ENCODE data around the gene SH3TC1. TPM values are rescaled to one million over a fixed set of nuclear protein-coding genes. Genes with fewer than 3 reads are reported as not detected.

The SH3TC1 gene
- polyA plus RNA-seq, 3 donors from 2014 or later = 3.4 to 18.1 (median 4.2) TPM

DNA sequence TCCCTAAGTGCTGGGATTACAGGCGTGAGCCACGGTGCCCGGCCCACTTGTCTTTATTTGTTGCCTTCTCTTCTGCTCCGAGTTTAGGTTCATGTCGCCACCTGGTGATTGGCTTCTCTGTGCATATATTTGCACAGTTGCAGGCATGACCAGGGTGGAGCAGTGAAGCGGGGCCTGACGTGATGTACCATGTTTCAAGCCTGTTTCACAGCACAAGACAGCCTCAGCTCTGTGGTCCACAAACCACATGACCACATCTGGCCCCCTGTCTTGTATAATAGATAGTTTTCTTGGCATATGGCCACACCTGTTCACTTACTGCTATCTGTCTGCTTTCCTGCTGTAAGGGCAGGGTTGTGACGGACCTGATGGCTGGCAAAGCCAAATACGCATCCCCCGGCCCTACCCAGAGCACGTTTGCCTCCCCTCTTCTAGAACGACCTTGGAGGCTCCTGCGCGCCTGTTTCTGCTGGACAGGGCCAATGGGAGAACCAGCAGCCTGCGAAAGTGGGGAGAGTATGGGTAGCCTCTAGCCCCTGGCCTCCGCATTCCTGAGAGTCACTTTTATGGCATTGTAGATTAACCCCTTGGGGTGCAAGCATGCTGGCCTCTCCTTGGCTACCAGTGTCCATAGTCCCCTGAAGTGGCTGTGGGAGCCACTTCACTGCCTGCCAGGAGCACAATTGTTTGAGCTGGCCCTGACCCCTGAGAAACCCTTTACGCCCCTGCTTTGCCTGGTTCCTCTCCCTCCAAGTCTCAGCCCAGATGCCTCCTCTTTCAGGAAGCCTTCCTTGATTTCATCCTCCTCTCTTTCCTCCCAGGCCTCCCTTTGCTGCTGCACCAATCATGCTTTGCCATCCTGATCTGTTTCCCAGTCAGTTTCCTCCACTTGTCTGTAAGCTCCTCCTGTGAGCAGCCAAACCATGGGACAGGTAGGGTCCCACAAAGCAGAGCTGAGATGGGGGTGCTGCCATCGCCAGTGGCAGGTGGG lies 6.0 kb upstream of the SH3TC1 start:
- Mint-ChIP-seq H3K4me1 (peaks cover 20 to 25% of the 10 kb centered on the region in 2 donors), H3K4me3 (peak overlapping the region in 4 of 5 donors; percentile 0 to 46 (median 22)), H3K27ac (peak overlapping the region in 3 of 6 donors; percentile 72 to 78 (median 78)), H3K36me3 (no peaks in the 10 kb centered on the region), H3K9me3 (no peaks in the 10 kb centered on the region), H3K27me3 (ENCODE audit: low read depth in 3 of 3) (peaks cover 2 to 3% (median 2%) of the 10 kb centered on the region in 3 donors)
- DNase-seq = peak; percentile 47 to 60 (median 53)

DNA sequence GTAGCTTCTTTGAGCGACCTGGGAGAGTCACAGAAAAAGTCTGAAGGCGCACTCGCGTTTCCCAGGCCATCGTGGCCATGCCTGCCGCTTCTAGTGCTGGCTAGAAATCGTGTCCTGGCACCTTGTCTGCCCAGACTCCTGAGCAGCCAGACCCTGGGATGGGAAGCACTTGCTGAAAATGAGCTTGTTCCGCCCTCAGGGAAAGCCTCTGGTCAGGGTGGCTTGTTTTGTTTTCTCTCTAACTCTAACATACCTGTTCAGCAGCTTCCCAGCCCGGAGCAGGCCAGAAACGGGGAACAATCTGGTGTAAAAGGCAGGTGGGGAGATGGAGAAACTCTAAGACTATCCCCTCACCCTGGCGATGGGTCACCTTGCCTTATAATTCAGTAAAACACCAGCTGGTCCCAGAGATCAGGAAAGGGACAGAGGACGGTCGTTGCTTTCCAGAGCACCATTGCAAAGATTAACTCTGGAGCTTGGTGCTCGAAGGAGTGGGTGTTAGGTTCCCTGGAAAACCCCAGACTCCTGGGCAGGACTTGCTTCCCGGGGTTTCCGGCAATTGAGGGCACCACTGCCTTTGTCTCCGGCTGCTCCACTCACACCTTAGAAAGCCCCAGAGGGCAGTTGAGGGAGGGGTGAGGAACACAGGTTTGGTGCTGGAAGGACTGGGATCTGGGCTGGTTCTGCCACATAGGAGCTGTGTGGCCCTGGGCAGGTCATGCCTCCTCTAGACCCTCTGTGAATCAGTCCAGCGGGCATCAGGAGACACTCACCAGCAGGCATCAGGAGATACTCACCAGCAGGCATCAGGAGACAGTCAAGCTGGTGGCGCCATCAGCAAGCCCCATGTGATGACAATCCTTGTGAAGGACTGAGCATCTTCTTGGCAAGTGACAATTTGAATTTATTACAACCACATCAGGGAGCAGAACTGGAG lies 4.5 kb upstream of the SH3TC1 start:
- Mint-ChIP-seq H3K27ac (peak overlapping the region in 1 of 6 donors; percentile 56), H3K4me1 (peaks cover 33 to 40% of the 10 kb centered on the region in 2 donors), H3K27me3 (ENCODE audit: low read depth in 3 of 3) (peaks cover 2 to 5% (median 3%) of the 10 kb centered on the region in 3 donors), H3K9me3 (no peaks in the 10 kb centered on the region), H3K4me3 (no peak overlapping the region), H3K36me3 (no peaks in the 10 kb centered on the region)
- no peak for DNase-seq

- Mint-ChIP-seq H3K4me1 (peaks cover 42 to 49% of the 10 kb centered on the region in 2 donors), H3K36me3 (no peaks in the 10 kb centered on the region), H3K9me3 (no peaks in the 10 kb centered on the region), H3K27me3 (ENCODE audit: low read depth in 3 of 3) (peaks cover 2 to 5% (median 3%) of the 10 kb centered on the region in 3 donors), H3K27ac (no peak overlapping the region), H3K4me3 (no peak overlapping the region)
- DNase-seq = no peak
These were observed 3.7 kb upstream of the SH3TC1 start for GRCh38 chr4:8195431-8195830.

DNA sequence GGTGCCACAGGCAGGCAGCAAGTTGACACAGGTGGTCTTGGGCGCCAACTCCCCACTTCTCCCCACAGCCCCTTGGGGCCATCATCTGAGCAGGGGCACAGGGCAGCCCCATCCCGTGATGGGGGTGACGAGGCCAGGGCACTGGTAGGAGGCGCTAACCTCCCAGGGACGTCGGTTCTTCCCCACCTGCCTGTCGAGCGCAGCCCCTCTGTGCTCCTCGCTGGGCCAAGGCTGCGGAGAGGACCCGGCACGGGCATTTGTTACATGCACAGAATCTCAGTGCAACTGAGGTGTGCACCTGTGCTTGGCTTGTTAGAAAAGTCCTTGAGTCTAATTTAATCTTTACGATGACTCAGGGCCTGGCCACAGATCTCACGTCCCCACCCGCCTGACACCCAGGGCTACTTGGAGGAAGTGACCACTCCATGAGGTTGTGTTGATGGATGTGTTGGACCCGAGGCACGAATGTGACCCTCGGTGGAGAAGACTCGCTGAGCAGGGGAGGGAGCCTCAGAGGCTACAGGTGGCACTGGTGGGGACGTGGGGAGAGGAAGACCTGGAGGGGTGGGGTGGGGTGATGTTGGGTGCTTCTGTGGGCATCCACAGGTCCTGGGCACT lies 3.1 kb upstream of the SH3TC1 start:
- DNase-seq = no peak
- H3K36me3 Mint-ChIP-seq = no peaks in the 10 kb centered on the region
- no peaks in the 10 kb centered on the region for H3K9me3 Mint-ChIP-seq
- H3K4me3 Mint-ChIP-seq = no peak overlapping the region
- peaks cover 45 to 52% of the 10 kb centered on the region in 2 donors for H3K4me1 Mint-ChIP-seq
- no peak overlapping the region for H3K27ac Mint-ChIP-seq
- H3K27me3 Mint-ChIP-seq (ENCODE audit: low read depth in 3 of 3) = peaks cover 2 to 5% (median 3%) of the 10 kb centered on the region in 3 donors

DNA sequence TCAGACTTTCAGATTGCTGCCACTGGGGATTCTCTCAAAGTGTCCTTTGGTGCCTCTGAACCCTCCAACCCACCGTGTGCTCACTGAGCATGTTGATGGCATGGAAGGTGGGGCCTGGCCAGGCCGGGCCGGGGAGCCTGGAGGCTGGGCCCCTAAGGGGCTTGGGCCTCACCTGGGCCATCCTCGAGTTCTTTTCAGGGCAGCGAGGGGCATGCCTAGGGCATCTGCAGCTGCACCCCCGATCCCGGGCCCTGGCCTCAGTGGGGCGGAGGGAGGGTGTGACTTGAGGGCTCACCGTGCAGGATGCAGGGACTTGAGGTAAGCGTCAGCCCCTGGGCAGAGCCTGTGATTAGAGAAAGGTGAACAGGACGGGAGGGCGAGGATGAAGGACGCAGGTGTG lies 1.6 kb upstream of the SH3TC1 start:
- Mint-ChIP-seq H3K27me3 (ENCODE audit: low read depth in 3 of 3) (peaks cover 2 to 7% (median 3%) of the 10 kb centered on the region in 3 donors), H3K27ac (peak overlapping the region in 1 of 6 donors; percentile 91), H3K9me3 (no peaks in the 10 kb centered on the region), H3K36me3 (no peaks in the 10 kb centered on the region), H3K4me1 (peaks cover 49 to 58% of the 10 kb centered on the region in 2 donors), H3K4me3 (peak overlapping the region in 1 of 5 donors; percentile 93)
- no peak for DNase-seq

- H3K27me3 Mint-ChIP-seq (ENCODE audit: low read depth in 3 of 3) = peaks cover 1 to 6% (median 3%) of the 10 kb centered on the region in 3 donors
- H3K4me3 Mint-ChIP-seq = peak overlapping the region; percentile 92 to 97 (median 96)
- no peaks in the 10 kb centered on the region for H3K9me3 Mint-ChIP-seq
- peak overlapping the region; percentile 89 to 92 (median 91) for H3K27ac Mint-ChIP-seq
- peaks cover 42 to 49% of the 10 kb centered on the region in 2 donors for H3K4me1 Mint-ChIP-seq
- DNase-seq = no peak
- no peaks in the 10 kb centered on the region for H3K36me3 Mint-ChIP-seq
These were observed 734 bp upstream of the SH3TC1 start for GRCh38 chr4:8198206-8198905.

DNA sequence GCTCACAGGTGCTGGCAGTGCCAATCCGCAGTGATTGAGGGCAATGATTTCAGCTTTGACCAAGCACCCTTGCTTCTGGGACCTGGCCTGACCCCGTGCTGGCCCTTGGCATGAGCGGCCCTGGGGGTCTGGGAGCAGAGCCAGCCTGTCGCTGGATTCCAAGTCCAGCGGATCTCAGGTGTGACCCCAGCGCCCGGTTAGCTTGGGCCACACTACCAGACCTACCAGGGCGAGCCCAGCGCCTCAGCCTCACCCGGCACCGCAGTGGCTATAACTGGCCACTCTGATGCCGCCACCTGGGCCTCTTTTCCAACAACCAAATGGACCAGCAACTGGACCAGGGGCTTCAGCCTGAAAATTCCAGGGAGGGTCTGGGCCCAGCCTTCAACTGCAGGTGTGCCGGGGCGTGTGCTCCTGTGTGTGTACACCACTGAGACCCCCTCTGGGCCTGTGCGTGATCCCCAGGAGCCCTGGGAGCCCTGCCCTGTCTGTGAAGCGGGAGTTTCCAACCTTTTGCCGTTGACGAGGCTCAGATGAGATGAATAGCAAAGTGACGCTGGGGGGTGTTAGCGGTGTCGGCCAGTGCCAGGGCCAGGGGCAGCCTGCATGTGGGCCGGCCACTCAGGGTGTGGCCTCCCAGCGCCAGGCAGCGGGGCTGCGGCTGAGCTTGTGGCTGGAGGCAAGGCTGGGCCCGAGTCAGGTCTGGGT lies 658 bp downstream of the SH3TC1 start:
- peak; percentile 30 to 50 (median 41) for DNase-seq
- Mint-ChIP-seq H3K4me1 (peaks cover 44 to 46% of the 10 kb centered on the region in 2 donors), H3K27me3 (ENCODE audit: low read depth in 3 of 3) (peaks cover 0 to 7% (median 5%) of the 10 kb centered on the region in 3 donors), H3K9me3 (no peaks in the 10 kb centered on the region), H3K36me3 (no peaks in the 10 kb centered on the region), H3K4me3 (peak overlapping the region; percentile 92 to 97 (median 96)), H3K27ac (peak overlapping the region; percentile 86 to 97 (median 92))

DNA sequence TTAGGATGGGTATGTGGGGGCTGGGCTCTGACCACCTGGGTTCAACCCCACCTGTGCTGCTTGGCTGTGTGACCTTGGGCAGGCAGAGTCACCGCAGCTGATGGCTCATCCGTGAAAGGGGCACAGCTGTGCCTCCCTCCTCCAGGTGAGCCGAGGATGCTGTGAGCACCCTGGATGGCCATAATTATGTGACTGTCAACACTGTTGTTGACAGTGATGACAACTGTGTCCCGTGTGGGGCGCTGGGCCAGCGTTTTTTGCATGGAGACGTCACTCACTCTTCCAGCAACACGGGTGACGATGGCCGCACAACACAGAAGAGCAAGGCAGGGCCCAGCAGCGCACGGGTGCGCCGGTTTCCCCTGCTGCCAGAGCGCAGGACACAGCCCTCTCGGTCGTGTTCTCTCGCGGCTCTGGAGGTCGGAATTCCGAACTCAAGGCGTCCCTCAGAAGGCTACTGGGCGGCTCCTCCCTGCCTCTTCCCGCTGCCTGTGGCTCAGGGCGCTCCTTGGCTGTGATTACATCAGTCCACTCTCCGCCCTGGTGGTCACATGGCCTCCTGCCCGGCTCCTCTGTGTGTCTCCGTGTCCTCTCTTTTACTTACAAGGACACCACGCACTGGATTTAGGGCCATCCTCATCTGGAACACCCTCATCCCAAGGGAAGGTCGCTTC lies 1.3 kb downstream of the SH3TC1 start:
- DNase-seq = no peak
- H3K36me3 Mint-ChIP-seq = no peaks in the 10 kb centered on the region
- H3K4me1 Mint-ChIP-seq = peaks cover 44 to 46% of the 10 kb centered on the region in 2 donors
- peaks cover 0 to 7% (median 6%) of the 10 kb centered on the region in 3 donors for H3K27me3 Mint-ChIP-seq (ENCODE audit: low read depth in 3 of 3)
- H3K9me3 Mint-ChIP-seq = no peaks in the 10 kb centered on the region
- H3K4me3 Mint-ChIP-seq = peak overlapping the region; percentile 92 to 97 (median 96)
- peak overlapping the region in 5 of 6 donors; percentile 67 to 92 (median 84) for H3K27ac Mint-ChIP-seq

GRCh38 chr4:8201321-8201781 lies 2.3 kb downstream of the SH3TC1 start:
- peaks cover 46% of the 10 kb centered on the region in 2 donors for H3K4me1 Mint-ChIP-seq
- no peaks in the 10 kb centered on the region for H3K9me3 Mint-ChIP-seq
- peak overlapping the region; percentile 36 to 97 (median 92) for H3K4me3 Mint-ChIP-seq
- DNase-seq = peak in 1 of 3 donors; percentile 18
- H3K36me3 Mint-ChIP-seq = no peaks in the 10 kb centered on the region
- peaks cover 0 to 7% (median 6%) of the 10 kb centered on the region in 3 donors for H3K27me3 Mint-ChIP-seq (ENCODE audit: low read depth in 3 of 3)
- H3K27ac Mint-ChIP-seq = peak overlapping the region in 4 of 6 donors; percentile 70 to 92 (median 82)

- no peaks in the 10 kb centered on the region for H3K9me3 Mint-ChIP-seq
- peak overlapping the region in 3 of 6 donors; percentile 49 to 91 (median 73) for H3K27ac Mint-ChIP-seq
- no peak overlapping the region for H3K4me3 Mint-ChIP-seq
- peaks cover 0 to 5% (median 5%) of the 10 kb centered on the region in 3 donors for H3K36me3 Mint-ChIP-seq
- peaks cover 0 to 7% (median 6%) of the 10 kb centered on the region in 3 donors for H3K27me3 Mint-ChIP-seq (ENCODE audit: low read depth in 3 of 3)
- peaks cover 45 to 53% of the 10 kb centered on the region in 2 donors for H3K4me1 Mint-ChIP-seq
- DNase-seq = no peak
These were observed 3.3 kb downstream of the SH3TC1 start for GRCh38 chr4:8202108-8203051.

DNA sequence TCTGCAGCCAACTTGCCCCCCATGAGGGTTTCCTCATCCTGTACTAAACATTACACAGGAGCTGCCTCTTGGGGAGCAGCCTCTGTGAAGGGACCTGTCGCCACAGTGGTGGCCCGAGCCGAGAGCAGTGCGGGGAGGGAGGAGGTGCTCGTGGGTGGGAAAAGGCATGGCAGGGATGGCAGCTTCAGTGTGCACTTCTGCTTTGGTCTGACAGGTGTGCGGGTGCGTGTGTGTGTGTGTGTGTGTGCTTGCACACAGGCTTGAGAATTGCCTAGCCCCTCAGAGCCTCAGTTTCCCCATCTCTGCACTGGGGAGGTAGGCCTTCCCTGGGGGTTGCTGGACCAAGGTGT lies 3.9 kb downstream of the SH3TC1 start:
- H3K27me3 Mint-ChIP-seq (ENCODE audit: low read depth in 3 of 3) = peaks cover 0 to 7% (median 6%) of the 10 kb centered on the region in 3 donors
- no peak overlapping the region for H3K27ac Mint-ChIP-seq
- peaks cover 0 to 8% (median 5%) of the 10 kb centered on the region in 3 donors for H3K36me3 Mint-ChIP-seq
- no peak overlapping the region for H3K4me3 Mint-ChIP-seq
- H3K9me3 Mint-ChIP-seq = no peaks in the 10 kb centered on the region
- no peak for DNase-seq
- H3K4me1 Mint-ChIP-seq = peaks cover 45 to 55% of the 10 kb centered on the region in 2 donors
